ENCODE measurements around the gene FBXL5.

DNA sequence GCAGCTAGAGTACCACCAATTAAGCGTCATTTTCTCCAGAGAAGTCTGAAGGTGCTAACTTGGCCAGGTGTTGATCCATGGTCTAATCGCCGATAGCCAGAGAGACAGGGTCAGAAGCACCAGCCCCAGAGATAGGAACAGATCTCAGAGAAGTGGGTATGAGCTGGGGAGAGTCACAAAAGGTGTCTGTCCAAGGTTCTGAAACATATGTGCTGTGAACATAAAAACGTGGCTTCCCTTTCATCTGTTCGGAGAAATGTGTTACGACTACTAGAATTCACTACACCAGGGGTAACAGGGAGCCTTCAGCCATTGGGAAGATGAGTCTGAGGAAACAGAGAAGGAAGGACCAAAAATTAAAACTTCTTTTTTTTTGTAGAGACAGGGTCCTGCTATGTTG is 91.3 kb downstream of the FBXL5 start:
- TF ChIP-seq, protein P1, sequence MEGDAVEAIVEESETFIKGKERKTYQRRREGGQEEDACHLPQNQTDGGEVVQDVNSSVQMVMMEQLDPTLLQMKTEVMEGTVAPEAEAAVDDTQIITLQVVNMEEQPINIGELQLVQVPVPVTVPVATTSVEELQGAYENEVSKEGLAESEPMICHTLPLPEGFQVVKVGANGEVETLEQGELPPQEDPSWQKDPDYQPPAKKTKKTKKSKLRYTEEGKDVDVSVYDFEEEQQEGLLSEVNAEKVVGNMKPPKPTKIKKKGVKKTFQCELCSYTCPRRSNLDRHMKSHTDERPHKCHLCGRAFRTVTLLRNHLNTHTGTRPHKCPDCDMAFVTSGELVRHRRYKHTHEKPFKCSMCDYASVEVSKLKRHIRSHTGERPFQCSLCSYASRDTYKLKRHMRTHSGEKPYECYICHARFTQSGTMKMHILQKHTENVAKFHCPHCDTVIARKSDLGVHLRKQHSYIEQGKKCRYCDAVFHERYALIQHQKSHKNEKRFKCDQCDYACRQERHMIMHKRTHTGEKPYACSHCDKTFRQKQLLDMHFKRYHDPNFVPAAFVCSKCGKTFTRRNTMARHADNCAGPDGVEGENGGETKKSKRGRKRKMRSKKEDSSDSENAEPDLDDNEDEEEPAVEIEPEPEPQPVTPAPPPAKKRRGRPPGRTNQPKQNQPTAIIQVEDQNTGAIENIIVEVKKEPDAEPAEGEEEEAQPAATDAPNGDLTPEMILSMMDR (IDR thresholded peaks at IDR 0.05; ENCODE audit: low read length): no peak
- no peak for TF ChIP-seq EZH2 (IDR thresholded peaks at IDR 0.05; ENCODE audit: borderline replicate concordance, low read length)

Measured in OCI-LY1 (cell line).